Endometrial microvascular endothelial cells (primary cell): ENCODE results near the gene SH3BP5L. TPM values are rescaled to one million over a fixed set of nuclear protein-coding genes. Genes with fewer than 3 reads are reported as not detected.

ENCODE experiments used
- in situ Hi-C: cut with HindIII; loops from 2 replicates; pipeline ENCODE4 v1.10.0; 2017; ENCODE audit warnings: low sequenced_read_pairs, low pct_unique_long_range_greater_than_20kb; ENCODE audit errors: inconsistent ontology term
- total RNA-seq: library from RNA; depleted of rRNA; stranded (reverse); fragments of >200 nt; gene quantifications from one replicate; pipeline ENCODE4 v1.2.3, GENCODE V29; 2015; ENCODE audit errors: inconsistent ontology term

SH3BP5L gene
- total RNA-seq, 1 donor from 2014 or later: 23.0 TPM

- in situ Hi-C loops: no loop called here
These were observed 27.0 kb upstream of the SH3BP5L start for GRCh38 chr1:248852481-248853405.

- in situ Hi-C loops: no loop called here
These were observed 25.7 kb upstream of the SH3BP5L start for GRCh38 chr1:248851390-248851789.

GRCh38 chr1:248850536-248851251 is 25.0 kb upstream of the SH3BP5L start:
- in situ Hi-C loops: no loop called here

- in situ Hi-C loops: no loop called here
These were observed 24.4 kb upstream of the SH3BP5L start for GRCh38 chr1:248850124-248850523.

- in situ Hi-C loops: no loop called here
These were observed 23.9 kb upstream of the SH3BP5L start for GRCh38 chr1:248849637-248850036.

GRCh38 chr1:248849152-248849551 is 23.4 kb upstream of the SH3BP5L start:
- in situ Hi-C loops: no loop called here

- in situ Hi-C loops: no loop called here
These were observed 22.9 kb upstream of the SH3BP5L start for GRCh38 chr1:248848602-248849001.

- in situ Hi-C loops: no loop called here
These were observed 22.3 kb upstream of the SH3BP5L start for GRCh38 chr1:248847956-248848561.

GRCh38 chr1:248847181-248847955 is 21.7 kb upstream of the SH3BP5L start:
- in situ Hi-C loops: no loop called here

- in situ Hi-C loops: no loop called here
These were observed 18.8 kb upstream of the SH3BP5L start for GRCh38 chr1:248844526-248844925.

GRCh38 chr1:248843687-248844086 is 18.0 kb upstream of the SH3BP5L start:
- in situ Hi-C loops: no loop called here

GRCh38 chr1:248842781-248843331 is 17.1 kb upstream of the SH3BP5L start:
- in situ Hi-C loops: no loop called here

- in situ Hi-C loops: no loop called here
These were observed 16.1 kb upstream of the SH3BP5L start for GRCh38 chr1:248841702-248842395.

- in situ Hi-C loops: no loop called here
These were observed 15.2 kb upstream of the SH3BP5L start for GRCh38 chr1:248840946-248841345.

GRCh38 chr1:248839168-248839555 is 13.4 kb upstream of the SH3BP5L start:
- in situ Hi-C loops: no loop called here

- in situ Hi-C loops: no loop called here
These were observed 12.8 kb upstream of the SH3BP5L start for GRCh38 chr1:248838357-248839167.

- in situ Hi-C loops: no loop called here
These were observed 12.2 kb upstream of the SH3BP5L start, which contains the start of gene ZNF672 for GRCh38 chr1:248837781-248838356. Gene ZNF672 (plus strand): TSS chr1:248838224. CDS start chr1:248847275, 9,051 bp downstream.
